Lower leg skin (tissue), 4 donors: Measurements from ENCODE around the gene MSS51. TPM values are rescaled to one million over a fixed set of nuclear protein-coding genes. Genes with fewer than 3 reads are reported as not detected.
"Not testable (repeated sequence)": the region's sequence is repeated elsewhere in the genome, so short reads cannot be mapped to it uniquely, and the experiment has no call there.

Experiments
- DNase-seq, 2 donors: peaks; one replicate each; pipeline ENCODE4 v3.0.0-alpha.2; 2019; ENCODE audit warnings: low spot score in 2 of 2
- H3K4me3 ChIP-seq: fragments of 200-600 bp; sonication (generic); 2 replicates; pipeline ENCODE4 v1.5.1; 2017; ENCODE audit warnings: mild to moderate bottlenecking, low read depth; ENCODE audit not compliant: poor library complexity, severe bottlenecking
- POLR2A ChIP-seq, 2 donors: fragments of 450-650 bp; IDR thresholded peaks; one replicate each; pipeline ENCODE4 v1.6.1; 2016 to 2017; ENCODE audit warnings: antibody characterized with exemption in 2 of 2, mild to moderate bottlenecking in 1 of 2, moderate library complexity in 1 of 2
- WGBS, 2 donors: methylation state at CpG; one replicate each; pipeline ENCODE4 v1.1.5; 2018; 5-methylcytosine and 5-hydroxymethylcytosine counted together
- intact Hi-C: fragments of 100-400 bp; cut with DNase I; formaldehyde crosslinking; loops from one replicate; pipeline ENCODE4 v1.15.0; 2023; ENCODE audit warnings: low total_unique reads
- total RNA-seq, 4 donors: library from RNA; depleted of rRNA; stranded (reverse); fragments of >200 nt; gene quantifications; one replicate each; pipeline ENCODE4 v1.1.0, GENCODE V29; 2016
- TF ChIP-seq, protein P1 (sequence below), 3 donors: fragments of 450-650 bp; IDR thresholded peaks; one replicate each; pipeline ENCODE4 v1.5.1; 2016; ENCODE audit warnings: antibody characterized with exemption in 3 of 3, mild to moderate bottlenecking in 3 of 3, moderate library complexity in 2 of 3

Gene MSS51
- total RNA-seq, 4 donors from 2014 or later, result 0.38 to 2.2 (median 0.86) TPM

DNA sequence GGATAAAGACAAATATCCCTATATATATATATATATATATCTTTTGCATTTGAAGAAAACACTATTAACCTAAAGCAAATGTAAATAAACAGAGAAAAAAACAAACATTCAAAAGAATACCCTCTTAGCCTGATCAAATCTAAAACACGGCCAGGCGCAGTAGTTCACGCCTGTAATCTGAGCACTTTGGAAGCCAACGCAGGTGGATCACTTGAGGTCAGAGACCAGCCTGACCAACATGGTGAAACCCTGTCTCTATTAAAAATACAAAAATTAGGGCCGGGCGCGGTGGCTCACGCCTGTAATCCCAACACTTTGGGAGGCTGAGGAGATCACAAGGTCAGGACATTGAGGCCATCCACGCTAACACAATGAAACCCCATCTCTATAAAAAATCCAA, 28.7 kb downstream of the MSS51 start:
- TF ChIP-seq, protein P1, sequence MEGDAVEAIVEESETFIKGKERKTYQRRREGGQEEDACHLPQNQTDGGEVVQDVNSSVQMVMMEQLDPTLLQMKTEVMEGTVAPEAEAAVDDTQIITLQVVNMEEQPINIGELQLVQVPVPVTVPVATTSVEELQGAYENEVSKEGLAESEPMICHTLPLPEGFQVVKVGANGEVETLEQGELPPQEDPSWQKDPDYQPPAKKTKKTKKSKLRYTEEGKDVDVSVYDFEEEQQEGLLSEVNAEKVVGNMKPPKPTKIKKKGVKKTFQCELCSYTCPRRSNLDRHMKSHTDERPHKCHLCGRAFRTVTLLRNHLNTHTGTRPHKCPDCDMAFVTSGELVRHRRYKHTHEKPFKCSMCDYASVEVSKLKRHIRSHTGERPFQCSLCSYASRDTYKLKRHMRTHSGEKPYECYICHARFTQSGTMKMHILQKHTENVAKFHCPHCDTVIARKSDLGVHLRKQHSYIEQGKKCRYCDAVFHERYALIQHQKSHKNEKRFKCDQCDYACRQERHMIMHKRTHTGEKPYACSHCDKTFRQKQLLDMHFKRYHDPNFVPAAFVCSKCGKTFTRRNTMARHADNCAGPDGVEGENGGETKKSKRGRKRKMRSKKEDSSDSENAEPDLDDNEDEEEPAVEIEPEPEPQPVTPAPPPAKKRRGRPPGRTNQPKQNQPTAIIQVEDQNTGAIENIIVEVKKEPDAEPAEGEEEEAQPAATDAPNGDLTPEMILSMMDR (IDR thresholded peaks at IDR 0.05), result no peak
- TF ChIP-seq POLR2A (IDR thresholded peaks at IDR 0.05), result no peak
- 92 to 95% methylated on average over 9 of the region's 9 CpGs for WGBS, 2 donors
- intact Hi-C loops, result no loop called here
- no peak for DNase-seq
- no peak overlapping the region for H3K4me3 ChIP-seq

DNA sequence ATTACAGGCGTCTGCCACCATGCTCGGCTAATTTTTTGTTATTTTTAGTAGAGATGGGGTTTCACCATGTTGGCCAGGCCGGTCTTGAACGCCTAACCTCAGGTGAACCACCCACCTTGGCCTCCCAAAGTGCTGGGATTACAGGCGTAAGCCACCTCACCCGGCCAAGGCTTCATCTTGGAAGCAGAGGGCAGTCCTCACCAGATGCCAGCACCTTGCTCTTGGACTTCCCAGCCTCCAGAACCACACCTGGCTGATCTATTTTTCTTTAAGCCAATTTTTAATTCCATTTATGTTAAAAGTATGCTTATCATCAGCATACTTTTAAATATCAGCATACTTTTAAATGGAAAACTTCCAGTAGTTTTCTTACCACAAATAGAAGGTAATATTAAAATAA, 31.7 kb downstream of the MSS51 start:
- no peak for TF ChIP-seq POLR2A (IDR thresholded peaks at IDR 0.05)
- TF ChIP-seq, protein P1 (IDR thresholded peaks at IDR 0.05), result no peak
- intact Hi-C loops, result no loop called here
- 96 to 99% methylated on average over 6 of the region's 6 CpGs for WGBS, 2 donors
- no peak for DNase-seq
- H3K4me3 ChIP-seq, result no peak overlapping the region

DNA sequence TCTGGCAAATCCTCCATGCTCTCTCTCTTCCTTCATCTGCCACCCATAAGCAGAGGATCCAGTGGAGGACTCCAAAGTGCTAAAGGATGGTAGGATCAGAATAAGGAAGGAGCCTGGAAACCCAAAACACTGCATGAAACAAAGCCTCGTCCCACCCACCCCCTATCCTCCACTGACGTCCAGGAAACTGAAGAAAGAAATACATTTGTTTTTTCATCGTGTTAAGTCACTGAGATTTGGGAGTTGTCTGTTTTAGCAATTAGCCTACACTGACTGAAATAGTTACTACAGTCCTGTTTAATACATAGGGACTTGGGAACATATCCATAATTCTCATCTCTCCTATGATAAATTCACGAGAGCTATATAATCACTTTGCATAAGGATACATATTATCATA, 34.3 kb downstream of the MSS51 start:
- no peak overlapping the region for H3K4me3 ChIP-seq
- WGBS, 2 donors, result 85 to 88% methylated on average over 4 of the region's 4 CpGs
- no peak for DNase-seq
- TF ChIP-seq, protein P1 (IDR thresholded peaks at IDR 0.05), result no peak
- TF ChIP-seq POLR2A (IDR thresholded peaks at IDR 0.05), result no peak
- intact Hi-C loops, result no loop called here

DNA sequence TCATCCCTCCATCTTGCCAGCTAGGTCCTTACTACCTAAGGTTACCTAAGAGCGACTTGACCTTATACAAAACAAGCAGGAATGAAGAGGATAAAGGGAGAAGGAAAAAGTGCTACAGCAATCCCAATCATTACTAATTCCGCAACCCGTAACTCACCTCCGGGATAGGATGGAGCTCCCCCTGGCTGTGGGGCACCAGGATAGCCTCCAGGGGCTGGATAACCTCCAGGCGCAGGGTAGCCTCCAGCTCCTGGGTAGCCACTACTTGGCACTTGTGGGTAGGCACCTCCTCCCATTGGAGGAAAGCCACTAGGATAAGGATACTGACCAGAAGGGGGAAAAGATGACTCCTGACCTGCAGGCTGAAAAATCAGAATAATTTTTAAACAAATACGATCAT, 35.3 kb downstream of the MSS51 start:
- TF ChIP-seq, protein P1 (IDR thresholded peaks at IDR 0.05), result no peak
- TF ChIP-seq POLR2A (IDR thresholded peaks at IDR 0.05), result no peak
- DNase-seq, result no peak
- intact Hi-C loops, result no loop called here
- 95 to 99% methylated on average over 6 of the region's 6 CpGs for WGBS, 2 donors
- no peak overlapping the region for H3K4me3 ChIP-seq

GRCh38 chr10:73394325-73394724, 39.0 kb downstream of the MSS51 start:
- WGBS, 2 donors, result 99 to 100% methylated on average over 3 of the region's 4 CpGs
- intact Hi-C loops, H3K4me3 ChIP-seq, DNase-seq: not testable (repeated sequence)

DNA sequence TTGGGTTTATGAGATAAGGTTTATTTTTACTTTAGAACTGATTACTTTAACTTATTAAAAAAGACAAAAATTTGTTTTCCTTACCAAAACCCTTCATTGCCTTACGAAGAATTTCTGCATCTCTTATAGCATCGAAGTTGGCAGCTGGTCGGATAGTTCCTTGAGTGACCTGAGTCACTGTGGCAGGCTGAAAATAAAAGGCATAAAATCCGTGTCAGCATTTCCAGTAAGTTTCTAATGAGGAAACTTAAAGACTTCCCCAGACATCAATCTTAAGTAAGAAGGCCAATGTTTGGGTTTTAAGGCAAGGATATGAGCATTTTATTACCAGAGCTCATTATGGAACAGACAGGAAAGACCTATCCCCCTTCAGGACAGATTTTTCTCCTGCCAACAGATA, 45.1 kb downstream of the MSS51 start:
- 90 to 93% methylated on average over 4 of the region's 4 CpGs for WGBS, 2 donors
- intact Hi-C loops, result no loop called here
- TF ChIP-seq, protein P1 (IDR thresholded peaks at IDR 0.05), result no peak
- TF ChIP-seq POLR2A (IDR thresholded peaks at IDR 0.05), result no peak
- no peak overlapping the region for H3K4me3 ChIP-seq
- no peak for DNase-seq
